ENCODE measurements around the gene PLPP1. TPM values are rescaled to one million over a fixed set of nuclear protein-coding genes. Genes with fewer than 3 reads are reported as not detected.

PLPP1 gene
- total and polyA plus RNA-seq, 5 donors from 2014 or later: 5.7 to 10.1 (median 8.1) TPM

DNA sequence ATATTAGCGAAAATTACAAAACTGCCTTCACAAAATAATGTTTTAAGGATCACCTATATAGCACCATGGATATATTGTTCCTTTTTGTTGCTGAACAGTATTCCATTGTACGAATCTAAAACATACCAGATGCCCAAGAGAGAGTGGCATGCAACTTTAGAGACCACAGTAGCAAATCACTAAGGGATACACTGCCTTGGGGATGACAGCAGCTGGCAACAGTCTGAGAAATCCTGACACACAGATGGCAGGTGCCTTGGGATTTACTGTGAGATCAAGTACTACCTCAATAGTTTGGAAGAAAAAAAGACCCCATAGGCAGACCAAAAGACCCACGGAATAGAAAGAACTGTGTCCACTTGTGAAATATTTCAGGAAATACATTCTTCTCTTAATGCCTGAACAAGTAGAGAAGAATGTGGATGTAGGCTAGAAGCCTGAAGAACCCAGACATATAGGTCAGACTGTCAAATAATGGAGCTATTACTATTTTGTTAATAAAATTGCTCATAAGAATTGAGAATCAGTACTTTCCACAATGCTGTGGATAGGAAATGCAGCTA is 53.4 kb downstream of the PLPP1 start:
- no peaks in the 10 kb centered on the region for H3K27me3 ChIP-seq (ENCODE audit: control insufficient read depth, insufficient read depth, low read length)
- H3K27me3 Mint-ChIP-seq: no peaks in the 10 kb centered on the region
- no peak overlapping the region for H3K4me3 ChIP-seq (ENCODE audit: low read depth, low read length)
- peaks cover 0 to 20% (median 14%) of the 10 kb centered on the region in 4 donors for H3K4me1 Mint-ChIP-seq
- no peaks in the 10 kb centered on the region for H3K36me3 ChIP-seq (ENCODE audit: control insufficient read depth, insufficient read depth, low read length)
- peaks cover 6% of the 10 kb centered on the region for H3K36me3 Mint-ChIP-seq
- H3K9me3 ChIP-seq (ENCODE audit: control insufficient read depth in 2 of 2, low read length in 2 of 2): no peaks in the 10 kb centered on the region
- H3K27ac Mint-ChIP-seq: peak overlapping the region in 1 of 3 donors; percentile 43
- no peak overlapping the region for H3K4me3 Mint-ChIP-seq
- no peaks in the 10 kb centered on the region for H3K4me1 ChIP-seq (ENCODE audit: control insufficient read depth, insufficient read depth, low read length, poor library complexity, severe bottlenecking)
- no peak overlapping the region for H3K27ac ChIP-seq (ENCODE audit: insufficient read depth, low read length, poor library complexity, severe bottlenecking)
- H3K9me3 Mint-ChIP-seq: no peaks in the 10 kb centered on the region
- ATAC-seq (ENCODE audit: low read depth in 2 of 2): no peak
- no peak for DNase-seq

- H3K9me3 ChIP-seq (ENCODE audit: control insufficient read depth in 2 of 2, low read length in 2 of 2): no peaks in the 10 kb centered on the region
- H3K4me3 Mint-ChIP-seq: no peak overlapping the region
These were observed 54.0 kb downstream of the PLPP1 start for GRCh38 chr5:55480781-55481180.

GRCh38 chr5:55472642-55473041 is 62.1 kb downstream of the PLPP1 start:
- no peak for DNase-seq
- Mint-ChIP-seq H3K27ac (no peak overlapping the region), H3K36me3 (peaks cover 4% of the 10 kb centered on the region), H3K9me3 (peaks cover 0 to 3% (median 0%) of the 10 kb centered on the region in 7 donors), H3K4me3 (no peak overlapping the region), H3K4me1 (peaks cover 0 to 11% (median 0%) of the 10 kb centered on the region in 4 donors), H3K27me3 (no peaks in the 10 kb centered on the region)
- no peaks in the 10 kb centered on the region for H3K9me3 ChIP-seq (ENCODE audit: control insufficient read depth in 2 of 2, low read length in 2 of 2)
- no peaks in the 10 kb centered on the region for H3K27me3 ChIP-seq (ENCODE audit: control insufficient read depth, insufficient read depth, low read length)
- H3K4me3 ChIP-seq (ENCODE audit: low read depth, low read length): no peak overlapping the region
- no peaks in the 10 kb centered on the region for H3K4me1 ChIP-seq (ENCODE audit: control insufficient read depth, insufficient read depth, low read length, poor library complexity, severe bottlenecking)
- no peak overlapping the region for H3K27ac ChIP-seq (ENCODE audit: insufficient read depth, low read length, poor library complexity, severe bottlenecking)
- no peaks in the 10 kb centered on the region for H3K36me3 ChIP-seq (ENCODE audit: control insufficient read depth, insufficient read depth, low read length)
- ATAC-seq (ENCODE audit: low read depth in 2 of 2): no peak

More at GRCh38 chr5:55480781-55481180, 54.0 kb downstream of the PLPP1 start:
- Histone ChIP-seq H3K27me3 (ENCODE audit: control insufficient read depth, insufficient read depth, low read length) (no peaks in the 10 kb centered on the region), H3K36me3 (ENCODE audit: control insufficient read depth, insufficient read depth, low read length) (no peaks in the 10 kb centered on the region), H3K4me1 (ENCODE audit: control insufficient read depth, insufficient read depth, low read length, poor library complexity, severe bottlenecking) (no peaks in the 10 kb centered on the region), H3K27ac (ENCODE audit: insufficient read depth, low read length, poor library complexity, severe bottlenecking) (no peak overlapping the region), H3K4me3 (ENCODE audit: low read depth, low read length) (no peak overlapping the region)
- DNase-seq (no peak), ATAC-seq (ENCODE audit: low read depth in 2 of 2) (no peak)
- H3K4me1 Mint-ChIP-seq: peaks cover 0 to 20% (median 14%) of the 10 kb centered on the region in 4 donors
- H3K27me3 Mint-ChIP-seq: no peaks in the 10 kb centered on the region
- H3K36me3 Mint-ChIP-seq: peaks cover 6% of the 10 kb centered on the region
- no peaks in the 10 kb centered on the region for H3K9me3 Mint-ChIP-seq
- H3K27ac Mint-ChIP-seq: peak overlapping the region in 1 of 3 donors; percentile 43

GRCh38 chr5:55471468-55471867 is 63.3 kb downstream of the PLPP1 start:
- Mint-ChIP-seq H3K27ac (no peak overlapping the region), H3K36me3 (peaks cover 7% of the 10 kb centered on the region), H3K4me1 (peaks cover 0 to 11% (median 2%) of the 10 kb centered on the region in 4 donors), H3K27me3 (no peaks in the 10 kb centered on the region), H3K9me3 (peaks cover 0 to 3% (median 0%) of the 10 kb centered on the region in 7 donors), H3K4me3 (no peak overlapping the region)
- Histone ChIP-seq H3K27ac (ENCODE audit: insufficient read depth, low read length, poor library complexity, severe bottlenecking) (no peak overlapping the region), H3K4me3 (ENCODE audit: low read depth, low read length) (no peak overlapping the region), H3K36me3 (ENCODE audit: control insufficient read depth, insufficient read depth, low read length) (no peaks in the 10 kb centered on the region), H3K4me1 (ENCODE audit: control insufficient read depth, insufficient read depth, low read length, poor library complexity, severe bottlenecking) (no peaks in the 10 kb centered on the region), H3K27me3 (ENCODE audit: control insufficient read depth, insufficient read depth, low read length) (no peaks in the 10 kb centered on the region), H3K9me3 (ENCODE audit: control insufficient read depth in 2 of 2, low read length in 2 of 2) (no peaks in the 10 kb centered on the region)
- DNase-seq: no peak
- no peak for ATAC-seq (ENCODE audit: low read depth in 2 of 2)

- H3K36me3 Mint-ChIP-seq: peaks cover 16% of the 10 kb centered on the region
- H3K4me1 Mint-ChIP-seq: peaks cover 0 to 11% (median 2%) of the 10 kb centered on the region in 4 donors
- Histone ChIP-seq H3K27ac (ENCODE audit: insufficient read depth, low read length, poor library complexity, severe bottlenecking) (no peak overlapping the region), H3K9me3 (ENCODE audit: control insufficient read depth in 2 of 2, low read length in 2 of 2) (no peaks in the 10 kb centered on the region), H3K4me3 (ENCODE audit: low read depth, low read length) (no peak overlapping the region), H3K4me1 (ENCODE audit: control insufficient read depth, insufficient read depth, low read length, poor library complexity, severe bottlenecking) (no peaks in the 10 kb centered on the region), H3K36me3 (ENCODE audit: control insufficient read depth, insufficient read depth, low read length) (no peaks in the 10 kb centered on the region), H3K27me3 (ENCODE audit: control insufficient read depth, insufficient read depth, low read length) (no peaks in the 10 kb centered on the region)
- H3K27ac Mint-ChIP-seq: no peak overlapping the region
- peaks cover 0 to 3% (median 0%) of the 10 kb centered on the region in 7 donors for H3K9me3 Mint-ChIP-seq
- DNase-seq (no peak), ATAC-seq (ENCODE audit: low read depth in 2 of 2) (no peak)
- no peaks in the 10 kb centered on the region for H3K27me3 Mint-ChIP-seq
- H3K4me3 Mint-ChIP-seq: no peak overlapping the region
These were observed 64.5 kb downstream of the PLPP1 start for GRCh38 chr5:55470282-55470681.

DNA sequence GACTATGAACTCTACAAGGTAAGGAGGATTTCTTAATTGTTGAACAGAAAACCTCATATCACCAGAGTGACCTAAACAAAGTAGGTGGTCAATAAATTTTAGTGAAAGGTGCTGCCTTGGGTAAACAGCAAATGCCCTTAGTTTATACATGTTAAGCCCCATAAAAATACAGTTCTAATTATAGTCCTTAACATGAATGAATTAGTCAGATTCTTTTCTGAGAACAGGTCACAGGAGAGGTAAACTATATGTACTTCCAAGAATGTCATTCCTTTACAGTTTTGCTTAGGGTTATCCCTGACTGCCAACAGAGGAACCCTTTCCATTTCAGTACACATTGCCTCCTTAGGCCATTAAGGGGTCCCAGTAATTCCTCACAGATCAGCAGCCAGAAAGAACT is 64.9 kb downstream of the PLPP1 start:
- Histone ChIP-seq H3K27ac (ENCODE audit: insufficient read depth, low read length, poor library complexity, severe bottlenecking) (no peak overlapping the region), H3K9me3 (ENCODE audit: control insufficient read depth in 2 of 2, low read length in 2 of 2) (no peaks in the 10 kb centered on the region), H3K27me3 (ENCODE audit: control insufficient read depth, insufficient read depth, low read length) (no peaks in the 10 kb centered on the region), H3K36me3 (ENCODE audit: control insufficient read depth, insufficient read depth, low read length) (no peaks in the 10 kb centered on the region), H3K4me3 (ENCODE audit: low read depth, low read length) (no peak overlapping the region), H3K4me1 (ENCODE audit: control insufficient read depth, insufficient read depth, low read length, poor library complexity, severe bottlenecking) (no peaks in the 10 kb centered on the region)
- Mint-ChIP-seq H3K27me3 (no peaks in the 10 kb centered on the region), H3K4me3 (no peak overlapping the region), H3K4me1 (peaks cover 0 to 11% (median 2%) of the 10 kb centered on the region in 4 donors), H3K9me3 (peaks cover 0 to 3% (median 0%) of the 10 kb centered on the region in 7 donors), H3K27ac (no peak overlapping the region), H3K36me3 (peaks cover 16% of the 10 kb centered on the region)
- ATAC-seq (ENCODE audit: low read depth in 2 of 2) (no peak), DNase-seq (no peak)

GRCh38 chr5:55467862-55468551 is 66.8 kb downstream of the PLPP1 start:
- no peak for ATAC-seq (ENCODE audit: low read depth in 2 of 2)
- no peaks in the 10 kb centered on the region for H3K27me3 ChIP-seq (ENCODE audit: control insufficient read depth, insufficient read depth, low read length)
- peaks cover 0 to 11% (median 2%) of the 10 kb centered on the region in 4 donors for H3K4me1 Mint-ChIP-seq
- H3K9me3 ChIP-seq (ENCODE audit: control insufficient read depth in 2 of 2, low read length in 2 of 2): no peaks in the 10 kb centered on the region
- no peak for DNase-seq
- no peak overlapping the region for H3K4me3 ChIP-seq (ENCODE audit: low read depth, low read length)
- peaks cover 0 to 3% (median 0%) of the 10 kb centered on the region in 7 donors for H3K9me3 Mint-ChIP-seq
- no peaks in the 10 kb centered on the region for H3K36me3 ChIP-seq (ENCODE audit: control insufficient read depth, insufficient read depth, low read length)
- no peaks in the 10 kb centered on the region for H3K4me1 ChIP-seq (ENCODE audit: control insufficient read depth, insufficient read depth, low read length, poor library complexity, severe bottlenecking)
- no peak overlapping the region for H3K27ac Mint-ChIP-seq
- no peak overlapping the region for H3K27ac ChIP-seq (ENCODE audit: insufficient read depth, low read length, poor library complexity, severe bottlenecking)
- peaks cover 22% of the 10 kb centered on the region for H3K36me3 Mint-ChIP-seq
- H3K27me3 Mint-ChIP-seq: no peaks in the 10 kb centered on the region
- H3K4me3 Mint-ChIP-seq: no peak overlapping the region

DNA sequence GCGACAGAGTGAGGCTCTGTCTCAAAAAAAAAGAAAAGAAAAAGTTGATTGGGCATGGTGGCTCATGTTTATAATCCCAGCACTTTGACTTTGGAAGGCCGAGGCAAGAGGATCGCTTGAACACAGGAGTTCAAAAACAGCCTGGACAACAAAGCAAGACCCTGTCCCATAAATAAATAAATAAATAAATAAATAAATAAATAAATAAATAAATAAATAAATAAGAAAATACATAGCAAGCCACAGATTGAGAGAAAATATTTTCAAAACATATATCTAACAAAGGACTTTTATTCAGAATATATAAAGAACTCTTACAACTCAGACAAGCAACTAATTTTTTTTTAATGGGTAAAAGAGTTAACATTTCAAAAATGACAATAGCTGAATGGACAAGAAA is 71.2 kb downstream of the PLPP1 start:
- Histone ChIP-seq H3K36me3 (ENCODE audit: control insufficient read depth, insufficient read depth, low read length) (no peaks in the 10 kb centered on the region), H3K4me1 (ENCODE audit: control insufficient read depth, insufficient read depth, low read length, poor library complexity, severe bottlenecking) (no peaks in the 10 kb centered on the region), H3K4me3 (ENCODE audit: low read depth, low read length) (no peak overlapping the region), H3K27ac (ENCODE audit: insufficient read depth, low read length, poor library complexity, severe bottlenecking) (no peak overlapping the region), H3K27me3 (ENCODE audit: control insufficient read depth, insufficient read depth, low read length) (no peaks in the 10 kb centered on the region), H3K9me3 (ENCODE audit: control insufficient read depth in 2 of 2, low read length in 2 of 2) (no peaks in the 10 kb centered on the region)
- no peak for DNase-seq
- peaks cover 0 to 6% (median 3%) of the 10 kb centered on the region in 4 donors for H3K4me1 Mint-ChIP-seq
- H3K27ac Mint-ChIP-seq: no peak overlapping the region
- H3K9me3 Mint-ChIP-seq: peaks cover 0 to 2% (median 0%) of the 10 kb centered on the region in 7 donors
- ATAC-seq (ENCODE audit: low read depth in 2 of 2): no peak
- H3K36me3 Mint-ChIP-seq: peaks cover 26% of the 10 kb centered on the region
- no peak overlapping the region for H3K4me3 Mint-ChIP-seq
- H3K27me3 Mint-ChIP-seq: no peaks in the 10 kb centered on the region
